HEK293 (cell line): ENCODE data around the gene HSPA14.

Experiments
- CTCF ChIA-PET: fragments of 350-600 bp; formaldehyde crosslinking; extraction: SDS; loops from one replicate; lab custom pipeline; 2021; ENCODE audit warnings: antibody characterized with exemption; lab: Yijun Ruan, JAX
- POLR2A ChIA-PET: fragments of 300-600 bp; formaldehyde crosslinking; extraction: SDS; loops from one replicate; lab custom pipeline; 2020; ENCODE audit warnings: antibody characterized with exemption, inconsistent platforms; lab: Yijun Ruan, JAX
- H3K27ac ChIP-seq: fragments of 200-500 bp; sonication (Bioruptor generic); 2 replicates; pipeline ENCODE4 v1.5.1; 2014; ENCODE audit warnings: low read depth, low read length, control low read depth, inconsistent platforms; ENCODE audit errors: extremely low read depth
- H3K36me3 ChIP-seq, 2 experiments: fragments of 200-500 bp in 1 of 2; sonication (Bioruptor generic) in 1 of 2; 1 replicate in 1 of 2; 2 replicates in 1 of 2; pipeline ENCODE4 v1.5.1; 2014 to 2017; ENCODE audit warnings: inconsistent platforms in 2 of 2, low read length in 2 of 2; ENCODE audit not compliant: control insufficient read depth in 2 of 2, insufficient read depth in 1 of 2
- H3K4me1 ChIP-seq: fragments of 200-500 bp; sonication (Bioruptor generic); 2 replicates; pipeline ENCODE4 v1.5.1; 2014; ENCODE audit warnings: mild to moderate bottlenecking, low read length, inconsistent platforms; ENCODE audit not compliant: control insufficient read depth, insufficient read depth
- H3K4me3 ChIP-seq: 2 replicates; pipeline ENCODE4 v1.5.1; 2011; ENCODE audit warnings: low read depth, mild to moderate bottlenecking, control low read depth, low read length, moderate library complexity
- H3K9me3 ChIP-seq: fragments of 200-500 bp; sonication (Bioruptor generic); 2 replicates; pipeline ENCODE4 v1.5.1; 2014; ENCODE audit warnings: low read depth, low read length, inconsistent platforms; ENCODE audit not compliant: control insufficient read depth, insufficient read depth
- EGR2 ChIP-seq: fragments of 450-650 bp; formaldehyde crosslinking; IDR thresholded peaks from 2 replicates; pipeline ENCODE4 v1.5.1; 2016; ENCODE audit warnings: low read depth, missing biosample characterization, missing genetic modification characterization
- GLIS1 ChIP-seq: fragments of 450-650 bp; formaldehyde crosslinking; IDR thresholded peaks from 2 replicates; pipeline ENCODE4 v1.5.1; 2016; ENCODE audit warnings: missing biosample characterization, missing genetic modification characterization
- IKZF3 ChIP-seq: fragments of 450-650 bp; IDR thresholded peaks from 2 replicates; pipeline ENCODE4 v1.5.0; 2018; ENCODE audit warnings: missing biosample characterization, mild to moderate bottlenecking, missing genetic modification characterization, moderate library complexity
- ZBTB20 ChIP-seq: fragments of 450-650 bp; formaldehyde crosslinking; IDR thresholded peaks from 2 replicates; pipeline ENCODE4 v1.5.1; 2016; ENCODE audit warnings: missing biosample characterization, missing genetic modification characterization
- ZBTB21 ChIP-seq: fragments of 450-650 bp; formaldehyde crosslinking; IDR thresholded peaks from 2 replicates; pipeline ENCODE4 v1.5.1; 2017; ENCODE audit warnings: missing biosample characterization, missing genetic modification characterization
- ZBTB48 ChIP-seq: fragments of 450-650 bp; formaldehyde crosslinking; IDR thresholded peaks from 2 replicates; pipeline ENCODE4 v1.5.1; 2016; ENCODE audit warnings: missing biosample characterization, missing genetic modification characterization
- ZFP69B ChIP-seq: fragments of 450-650 bp; formaldehyde crosslinking; IDR thresholded peaks from 2 replicates; pipeline ENCODE4 v1.5.1; 2016; ENCODE audit warnings: missing biosample characterization, missing genetic modification characterization
- ZNF140 ChIP-seq: fragments of 450-650 bp; formaldehyde crosslinking; IDR thresholded peaks from 2 replicates; pipeline ENCODE4 v1.5.1; 2016; ENCODE audit warnings: missing biosample characterization, missing genetic modification characterization
- ZNF214 ChIP-seq: fragments of 450-650 bp; formaldehyde crosslinking; IDR thresholded peaks from 2 replicates; pipeline ENCODE4 v1.5.1; 2017; ENCODE audit warnings: missing biosample characterization, mild to moderate bottlenecking, missing genetic modification characterization, borderline replicate concordance
- ZNF37A ChIP-seq: fragments of 450-650 bp; IDR thresholded peaks from 2 replicates; pipeline ENCODE4 v1.5.1; 2018; ENCODE audit warnings: missing biosample characterization, missing genetic modification characterization
- ZNF391 ChIP-seq: fragments of 450-650 bp; formaldehyde crosslinking; IDR thresholded peaks from 2 replicates; pipeline ENCODE4 v1.5.1; 2016; ENCODE audit warnings: low read depth, missing biosample characterization, missing genetic modification characterization, borderline replicate concordance
- ZNF433 ChIP-seq: fragments of 450-650 bp; formaldehyde crosslinking; IDR thresholded peaks from 2 replicates; pipeline ENCODE4 v1.5.1; 2016; ENCODE audit warnings: missing biosample characterization, missing genetic modification characterization, low read depth
- ZNF473 ChIP-seq: fragments of 450-650 bp; formaldehyde crosslinking; IDR thresholded peaks from 2 replicates; pipeline ENCODE4 v1.5.1; 2017; ENCODE audit warnings: missing biosample characterization, missing genetic modification characterization
- ZNF548 ChIP-seq: fragments of 450-650 bp; formaldehyde crosslinking; IDR thresholded peaks from 2 replicates; pipeline ENCODE4 v1.5.1; 2016; ENCODE audit warnings: missing biosample characterization, missing genetic modification characterization
- ZNF596 ChIP-seq: fragments of 450-650 bp; IDR thresholded peaks from 2 replicates; pipeline ENCODE4 v1.5.0; 2018; ENCODE audit warnings: missing biosample characterization, mild to moderate bottlenecking, missing genetic modification characterization, moderate library complexity
- ZNF837 ChIP-seq: fragments of 450-650 bp; formaldehyde crosslinking; IDR thresholded peaks from 2 replicates; pipeline ENCODE4 v1.5.1; 2016; ENCODE audit warnings: missing biosample characterization, missing genetic modification characterization
- TF ChIP-seq, protein P1 (sequence below): fragments of 450-650 bp; formaldehyde crosslinking; IDR thresholded peaks from 2 replicates; pipeline ENCODE4 v1.5.1; 2016; ENCODE audit warnings: missing biosample characterization, missing genetic modification characterization, borderline replicate concordance
- TF ChIP-seq, protein P2 (sequence below): fragments of 450-650 bp; formaldehyde crosslinking; IDR thresholded peaks from 2 replicates; pipeline ENCODE4 v1.5.1; 2016; ENCODE audit warnings: missing biosample characterization, missing genetic modification characterization, low read depth
- TF ChIP-seq, protein P3 (sequence below): fragments of 450-650 bp; formaldehyde crosslinking; IDR thresholded peaks from 2 replicates; pipeline ENCODE4 v1.5.1; 2017; ENCODE audit warnings: missing biosample characterization, missing genetic modification characterization
- TF ChIP-seq, protein P4 (sequence below): fragments of 450-650 bp; formaldehyde crosslinking; IDR thresholded peaks from 2 replicates; pipeline ENCODE4 v1.5.1; 2017; ENCODE audit warnings: missing biosample characterization, missing genetic modification characterization
- TF ChIP-seq, protein P5 (sequence below): fragments of 450-650 bp; formaldehyde crosslinking; IDR thresholded peaks from 2 replicates; pipeline ENCODE4 v1.5.1; 2016; ENCODE audit warnings: missing biosample characterization, missing genetic modification characterization
- TF ChIP-seq, protein P6 (sequence below): fragments of 450-650 bp; formaldehyde crosslinking; IDR thresholded peaks from 2 replicates; pipeline ENCODE4 v1.5.1; 2017; ENCODE audit warnings: missing biosample characterization, missing genetic modification characterization

HSPA14 gene

DNA sequence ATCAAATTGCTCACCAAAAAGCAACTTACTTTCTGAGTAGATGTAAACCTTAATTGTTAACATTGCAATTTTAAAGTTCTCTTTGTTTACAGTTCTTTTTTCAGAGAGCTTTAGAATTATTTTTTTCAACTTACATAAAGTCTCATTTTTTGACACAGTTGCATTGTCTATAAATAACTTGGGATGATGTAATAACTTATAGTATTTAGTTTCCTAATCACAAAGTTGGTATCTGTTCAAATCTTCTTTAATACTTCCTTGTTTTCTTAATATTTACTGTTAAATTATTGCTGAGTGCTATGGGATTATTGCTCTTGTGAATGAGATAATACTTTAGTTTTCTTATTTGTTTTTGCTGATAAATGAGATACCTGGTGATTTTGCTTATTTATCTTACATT lies 21.7 kb downstream of the HSPA14 start:
- Histone ChIP-seq H3K9me3 (no peaks in the 10 kb centered on the region), H3K4me3 (no peak overlapping the region), H3K36me3 (peaks cover 28 to 57% of the 10 kb centered on the region in 2 experiments), H3K27ac (no peak overlapping the region), H3K4me1 (no peaks in the 10 kb centered on the region)
- CTCF ChIA-PET: interaction anchor here (0.6 kb wide), 1 partner anchor 445 kb away, joined by 3 read pairs; no protein-coding TSS in a partner anchor
- TF ChIP-seq IKZF3 (no peak), GLIS1 (tag by site-specific recombination) (no peak), ZNF433 (tag by site-specific recombination) (no peak), ZFP69B (tag by site-specific recombination) (no peak), ZBTB21 (tag by site-specific recombination) (no peak)
- TF ChIP-seq, protein P1, sequence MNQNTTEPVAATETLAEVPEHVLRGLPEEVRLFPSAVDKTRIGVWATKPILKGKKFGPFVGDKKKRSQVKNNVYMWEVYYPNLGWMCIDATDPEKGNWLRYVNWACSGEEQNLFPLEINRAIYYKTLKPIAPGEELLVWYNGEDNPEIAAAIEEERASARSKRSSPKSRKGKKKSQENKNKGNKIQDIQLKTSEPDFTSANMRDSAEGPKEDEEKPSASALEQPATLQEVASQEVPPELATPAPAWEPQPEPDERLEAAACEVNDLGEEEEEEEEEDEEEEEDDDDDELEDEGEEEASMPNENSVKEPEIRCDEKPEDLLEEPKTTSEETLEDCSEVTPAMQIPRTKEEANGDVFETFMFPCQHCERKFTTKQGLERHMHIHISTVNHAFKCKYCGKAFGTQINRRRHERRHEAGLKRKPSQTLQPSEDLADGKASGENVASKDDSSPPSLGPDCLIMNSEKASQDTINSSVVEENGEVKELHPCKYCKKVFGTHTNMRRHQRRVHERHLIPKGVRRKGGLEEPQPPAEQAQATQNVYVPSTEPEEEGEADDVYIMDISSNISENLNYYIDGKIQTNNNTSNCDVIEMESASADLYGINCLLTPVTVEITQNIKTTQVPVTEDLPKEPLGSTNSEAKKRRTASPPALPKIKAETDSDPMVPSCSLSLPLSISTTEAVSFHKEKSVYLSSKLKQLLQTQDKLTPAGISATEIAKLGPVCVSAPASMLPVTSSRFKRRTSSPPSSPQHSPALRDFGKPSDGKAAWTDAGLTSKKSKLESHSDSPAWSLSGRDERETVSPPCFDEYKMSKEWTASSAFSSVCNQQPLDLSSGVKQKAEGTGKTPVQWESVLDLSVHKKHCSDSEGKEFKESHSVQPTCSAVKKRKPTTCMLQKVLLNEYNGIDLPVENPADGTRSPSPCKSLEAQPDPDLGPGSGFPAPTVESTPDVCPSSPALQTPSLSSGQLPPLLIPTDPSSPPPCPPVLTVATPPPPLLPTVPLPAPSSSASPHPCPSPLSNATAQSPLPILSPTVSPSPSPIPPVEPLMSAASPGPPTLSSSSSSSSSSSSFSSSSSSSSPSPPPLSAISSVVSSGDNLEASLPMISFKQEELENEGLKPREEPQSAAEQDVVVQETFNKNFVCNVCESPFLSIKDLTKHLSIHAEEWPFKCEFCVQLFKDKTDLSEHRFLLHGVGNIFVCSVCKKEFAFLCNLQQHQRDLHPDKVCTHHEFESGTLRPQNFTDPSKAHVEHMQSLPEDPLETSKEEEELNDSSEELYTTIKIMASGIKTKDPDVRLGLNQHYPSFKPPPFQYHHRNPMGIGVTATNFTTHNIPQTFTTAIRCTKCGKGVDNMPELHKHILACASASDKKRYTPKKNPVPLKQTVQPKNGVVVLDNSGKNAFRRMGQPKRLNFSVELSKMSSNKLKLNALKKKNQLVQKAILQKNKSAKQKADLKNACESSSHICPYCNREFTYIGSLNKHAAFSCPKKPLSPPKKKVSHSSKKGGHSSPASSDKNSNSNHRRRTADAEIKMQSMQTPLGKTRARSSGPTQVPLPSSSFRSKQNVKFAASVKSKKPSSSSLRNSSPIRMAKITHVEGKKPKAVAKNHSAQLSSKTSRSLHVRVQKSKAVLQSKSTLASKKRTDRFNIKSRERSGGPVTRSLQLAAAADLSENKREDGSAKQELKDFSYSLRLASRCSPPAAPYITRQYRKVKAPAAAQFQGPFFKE (tag by site-specific recombination): no peak
- TF ChIP-seq, protein P2, sequence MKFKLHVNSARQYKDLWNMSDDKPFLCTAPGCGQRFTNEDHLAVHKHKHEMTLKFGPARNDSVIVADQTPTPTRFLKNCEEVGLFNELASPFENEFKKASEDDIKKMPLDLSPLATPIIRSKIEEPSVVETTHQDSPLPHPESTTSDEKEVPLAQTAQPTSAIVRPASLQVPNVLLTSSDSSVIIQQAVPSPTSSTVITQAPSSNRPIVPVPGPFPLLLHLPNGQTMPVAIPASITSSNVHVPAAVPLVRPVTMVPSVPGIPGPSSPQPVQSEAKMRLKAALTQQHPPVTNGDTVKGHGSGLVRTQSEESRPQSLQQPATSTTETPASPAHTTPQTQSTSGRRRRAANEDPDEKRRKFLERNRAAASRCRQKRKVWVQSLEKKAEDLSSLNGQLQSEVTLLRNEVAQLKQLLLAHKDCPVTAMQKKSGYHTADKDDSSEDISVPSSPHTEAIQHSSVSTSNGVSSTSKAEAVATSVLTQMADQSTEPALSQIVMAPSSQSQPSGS: peak; percentile 46; the same call in 1 of the 2 replicates
- TF ChIP-seq, protein P3, sequence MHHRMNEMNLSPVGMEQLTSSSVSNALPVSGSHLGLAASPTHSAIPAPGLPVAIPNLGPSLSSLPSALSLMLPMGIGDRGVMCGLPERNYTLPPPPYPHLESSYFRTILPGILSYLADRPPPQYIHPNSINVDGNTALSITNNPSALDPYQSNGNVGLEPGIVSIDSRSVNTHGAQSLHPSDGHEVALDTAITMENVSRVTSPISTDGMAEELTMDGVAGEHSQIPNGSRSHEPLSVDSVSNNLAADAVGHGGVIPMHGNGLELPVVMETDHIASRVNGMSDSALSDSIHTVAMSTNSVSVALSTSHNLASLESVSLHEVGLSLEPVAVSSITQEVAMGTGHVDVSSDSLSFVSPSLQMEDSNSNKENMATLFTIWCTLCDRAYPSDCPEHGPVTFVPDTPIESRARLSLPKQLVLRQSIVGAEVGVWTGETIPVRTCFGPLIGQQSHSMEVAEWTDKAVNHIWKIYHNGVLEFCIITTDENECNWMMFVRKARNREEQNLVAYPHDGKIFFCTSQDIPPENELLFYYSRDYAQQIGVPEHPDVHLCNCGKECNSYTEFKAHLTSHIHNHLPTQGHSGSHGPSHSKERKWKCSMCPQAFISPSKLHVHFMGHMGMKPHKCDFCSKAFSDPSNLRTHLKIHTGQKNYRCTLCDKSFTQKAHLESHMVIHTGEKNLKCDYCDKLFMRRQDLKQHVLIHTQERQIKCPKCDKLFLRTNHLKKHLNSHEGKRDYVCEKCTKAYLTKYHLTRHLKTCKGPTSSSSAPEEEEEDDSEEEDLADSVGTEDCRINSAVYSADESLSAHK (tag by site-specific recombination): no peak
- TF ChIP-seq, protein P4, sequence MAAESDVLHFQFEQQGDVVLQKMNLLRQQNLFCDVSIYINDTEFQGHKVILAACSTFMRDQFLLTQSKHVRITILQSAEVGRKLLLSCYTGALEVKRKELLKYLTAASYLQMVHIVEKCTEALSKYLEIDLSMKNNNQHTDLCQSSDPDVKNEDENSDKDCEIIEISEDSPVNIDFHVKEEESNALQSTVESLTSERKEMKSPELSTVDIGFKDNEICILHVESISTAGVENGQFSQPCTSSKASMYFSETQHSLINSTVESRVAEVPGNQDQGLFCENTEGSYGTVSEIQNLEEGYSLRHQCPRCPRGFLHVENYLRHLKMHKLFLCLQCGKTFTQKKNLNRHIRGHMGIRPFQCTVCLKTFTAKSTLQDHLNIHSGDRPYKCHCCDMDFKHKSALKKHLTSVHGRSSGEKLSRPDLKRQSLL (tag by site-specific recombination): no peak
- POLR2A ChIA-PET: no interaction called here

DNA sequence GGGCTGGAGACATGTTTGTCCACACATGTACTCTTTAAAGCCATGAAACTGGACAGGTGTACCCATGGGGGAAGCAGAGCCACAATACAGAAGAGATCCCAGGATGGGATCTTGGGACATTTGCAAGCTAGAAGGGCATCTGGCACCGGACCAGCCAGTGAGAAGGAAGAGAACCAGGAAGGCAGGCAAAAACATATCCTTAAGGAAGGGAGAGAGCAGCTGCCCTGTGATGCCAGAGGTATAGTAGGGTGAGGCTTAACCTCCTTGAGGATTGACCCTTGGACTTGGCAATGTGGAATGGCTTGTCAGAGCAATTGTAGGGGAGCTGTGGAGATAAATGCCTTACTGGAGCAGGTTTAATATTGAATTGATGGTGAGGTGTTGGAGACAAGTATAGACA lies 22.7 kb downstream of the HSPA14 start:
- POLR2A ChIA-PET: no interaction called here
- Histone ChIP-seq H3K4me3 (no peak overlapping the region), H3K36me3 (peaks cover 23 to 49% of the 10 kb centered on the region in 2 experiments), H3K27ac (no peak overlapping the region), H3K9me3 (no peaks in the 10 kb centered on the region), H3K4me1 (no peaks in the 10 kb centered on the region)
- CTCF ChIA-PET: no interaction called here
- TF ChIP-seq EGR2 (no peak), ZNF214 (tag by site-specific recombination) (no peak), ZNF391 (no peak), ZNF473 (tag by site-specific recombination) (no peak), ZBTB48 (tag by site-specific recombination) (no peak), ZNF140 (tag by site-specific recombination) (no peak), ZNF37A (tag by site-specific recombination) (no peak), ZNF548 (no peak), ZNF596 (tag by site-specific recombination) (no peak), ZNF837 (tag by site-specific recombination) (no peak), ZBTB20 (tag by site-specific recombination) (no peak)
- TF ChIP-seq, protein P5, sequence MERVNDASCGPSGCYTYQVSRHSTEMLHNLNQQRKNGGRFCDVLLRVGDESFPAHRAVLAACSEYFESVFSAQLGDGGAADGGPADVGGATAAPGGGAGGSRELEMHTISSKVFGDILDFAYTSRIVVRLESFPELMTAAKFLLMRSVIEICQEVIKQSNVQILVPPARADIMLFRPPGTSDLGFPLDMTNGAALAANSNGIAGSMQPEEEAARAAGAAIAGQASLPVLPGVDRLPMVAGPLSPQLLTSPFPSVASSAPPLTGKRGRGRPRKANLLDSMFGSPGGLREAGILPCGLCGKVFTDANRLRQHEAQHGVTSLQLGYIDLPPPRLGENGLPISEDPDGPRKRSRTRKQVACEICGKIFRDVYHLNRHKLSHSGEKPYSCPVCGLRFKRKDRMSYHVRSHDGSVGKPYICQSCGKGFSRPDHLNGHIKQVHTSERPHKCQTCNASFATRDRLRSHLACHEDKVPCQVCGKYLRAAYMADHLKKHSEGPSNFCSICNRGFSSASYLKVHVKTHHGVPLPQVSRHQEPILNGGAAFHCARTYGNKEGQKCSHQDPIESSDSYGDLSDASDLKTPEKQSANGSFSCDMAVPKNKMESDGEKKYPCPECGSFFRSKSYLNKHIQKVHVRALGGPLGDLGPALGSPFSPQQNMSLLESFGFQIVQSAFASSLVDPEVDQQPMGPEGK (tag by site-specific recombination): no peak
- TF ChIP-seq, protein P6, sequence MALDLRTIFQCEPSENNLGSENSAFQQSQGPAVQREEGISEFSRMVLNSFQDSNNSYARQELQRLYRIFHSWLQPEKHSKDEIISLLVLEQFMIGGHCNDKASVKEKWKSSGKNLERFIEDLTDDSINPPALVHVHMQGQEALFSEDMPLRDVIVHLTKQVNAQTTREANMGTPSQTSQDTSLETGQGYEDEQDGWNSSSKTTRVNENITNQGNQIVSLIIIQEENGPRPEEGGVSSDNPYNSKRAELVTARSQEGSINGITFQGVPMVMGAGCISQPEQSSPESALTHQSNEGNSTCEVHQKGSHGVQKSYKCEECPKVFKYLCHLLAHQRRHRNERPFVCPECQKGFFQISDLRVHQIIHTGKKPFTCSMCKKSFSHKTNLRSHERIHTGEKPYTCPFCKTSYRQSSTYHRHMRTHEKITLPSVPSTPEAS (tag by site-specific recombination): no peak
